ENCODE measurements around the gene CC2D2A.

GRCh38 chr4:15556511-15557092, 86.9 kb downstream of the CC2D2A start:
- TF ChIP-seq REST (IDR thresholded peaks at IDR 0.05; ENCODE audit: low read depth) = no peak
- TF ChIP-seq ELF1 (IDR thresholded peaks at IDR 0.05; ENCODE audit: borderline replicate concordance, low read depth) = no peak
- no peak for TF ChIP-seq ATF3 (IDR thresholded peaks at IDR 0.05)
- no peak for TF ChIP-seq TCF7L2 (IDR thresholded peaks at IDR 0.05; ENCODE audit: borderline replicate concordance, extremely low read depth, insufficient read depth, insufficient read length)
